Uterus (tissue), 4 donors: ENCODE measurements around the gene OR2AE1. TPM values are rescaled to one million over a fixed set of nuclear protein-coding genes. Genes with fewer than 3 reads are reported as not detected.

Experiments used
- DNase-seq, 2 donors: peaks; one replicate each; pipeline ENCODE4 v3.0.0-alpha.2; 2019 to 2020
- H3K27ac ChIP-seq, 2 donors: fragments of 200-600 bp; sonication (generic); 1 replicate in 1 of 2; 2 replicates in 1 of 2; pipeline ENCODE4 v1.5.1; 2016 to 2018
- H3K27me3 ChIP-seq, 2 donors: fragments of 200-600 bp; sonication (generic); one replicate each; pipeline ENCODE4 v1.5.1; 2018 to 2019; ENCODE audit warnings: control low read depth in 1 of 2
- H3K36me3 ChIP-seq, 2 donors: fragments of 200-600 bp; sonication (generic); one replicate each; pipeline ENCODE4 v1.5.1; 2019; ENCODE audit warnings: control low read depth in 1 of 2
- H3K4me1 ChIP-seq, 2 donors: fragments of 200-600 bp; sonication (generic); one replicate each; pipeline ENCODE4 v1.5.1; 2018 to 2019; ENCODE audit warnings: control low read depth in 1 of 2
- H3K4me3 ChIP-seq, 2 donors: fragments of 200-600 bp; sonication (generic); 1 replicate in 1 of 2; 2 replicates in 1 of 2; pipeline ENCODE4 v1.5.1; 2018 to 2019; ENCODE audit warnings: mild to moderate bottlenecking in 1 of 2
- H3K9me3 ChIP-seq, 2 donors: fragments of 200-600 bp; sonication (generic); one replicate each; pipeline ENCODE4 v1.5.1; 2019; ENCODE audit warnings: control low read depth in 1 of 2
- CTCF ChIP-seq, 4 experiments: fragments of 200-600 bp in 2 of 4; fragments of 450-650 bp in 2 of 4; sonication (generic) in 2 of 4; IDR thresholded peaks; one replicate each; pipeline ENCODE4 v1.5.1; 2016 to 2019; ENCODE audit warnings: antibody characterized with exemption in 4 of 4, mild to moderate bottlenecking in 2 of 4, moderate library complexity in 1 of 4
- POLR2A ChIP-seq, 2 donors: fragments of 450-650 bp; IDR thresholded peaks; one replicate each; pipeline ENCODE4 v1.6.1; 2016; ENCODE audit warnings: antibody characterized with exemption in 2 of 2, mild to moderate bottlenecking in 1 of 2, moderate library complexity in 1 of 2
- intact Hi-C: fragments of 100-400 bp; cut with DNase I; formaldehyde crosslinking; loops from one replicate; pipeline ENCODE4 v1.15.1; 2023; ENCODE audit warnings: low total_unique reads
- total RNA-seq, 4 donors: library from RNA; depleted of rRNA in 3 of 4; stranded (reverse); fragments of >200 nt in 3 of 4; gene quantifications; one replicate each; pipeline versions ENCODE4 v1.1.0 to v1.2.4, GENCODE V29; 2014 to 2023
- donor health status: DM: yes; HTN: yes; CAD: no.

Gene OR2AE1
- total RNA-seq, 4 donors from 2014 or later: not detected

GRCh38 chr7:99835189-99835588 is 41.6 kb downstream of the OR2AE1 start:
- no peak overlapping the region for H3K4me3 ChIP-seq
- no peak for TF ChIP-seq CTCF (IDR thresholded peaks at IDR 0.05)
- no peak for TF ChIP-seq POLR2A (IDR thresholded peaks at IDR 0.05)
- intact Hi-C loops: no loop called here

GRCh38 chr7:99834382-99834781 is 42.5 kb downstream of the OR2AE1 start:
- Histone ChIP-seq H3K4me1 (no peaks in the 10 kb centered on the region), H3K27ac (no peak overlapping the region), H3K27me3 (no peaks in the 10 kb centered on the region), H3K36me3 (no peaks in the 10 kb centered on the region), H3K4me3 (no peak overlapping the region), H3K9me3 (no peaks in the 10 kb centered on the region)
- no peak for DNase-seq
- intact Hi-C loops: no loop called here
- TF ChIP-seq CTCF (IDR thresholded peaks at IDR 0.05) (no peak), POLR2A (IDR thresholded peaks at IDR 0.05) (no peak)

More at GRCh38 chr7:99835189-99835588, 41.6 kb downstream of the OR2AE1 start:
- no peaks in the 10 kb centered on the region for H3K36me3 ChIP-seq
- H3K4me1 ChIP-seq: no peaks in the 10 kb centered on the region
- no peaks in the 10 kb centered on the region for H3K9me3 ChIP-seq
- DNase-seq: no peak
- H3K27me3 ChIP-seq: no peaks in the 10 kb centered on the region
- H3K27ac ChIP-seq: no peak overlapping the region

- no peaks in the 10 kb centered on the region for H3K4me1 ChIP-seq
- H3K27me3 ChIP-seq: no peaks in the 10 kb centered on the region
- DNase-seq: no peak
- H3K9me3 ChIP-seq: no peaks in the 10 kb centered on the region
- intact Hi-C loops: no loop called here
- H3K27ac ChIP-seq: no peak overlapping the region
- no peak overlapping the region for H3K4me3 ChIP-seq
- TF ChIP-seq CTCF (IDR thresholded peaks at IDR 0.05): no peak
- TF ChIP-seq POLR2A (IDR thresholded peaks at IDR 0.05): no peak
- H3K36me3 ChIP-seq: no peaks in the 10 kb centered on the region
These were observed 43.5 kb downstream of the OR2AE1 start for GRCh38 chr7:99833289-99833877.

- TF ChIP-seq CTCF (IDR thresholded peaks at IDR 0.05) (no peak), POLR2A (IDR thresholded peaks at IDR 0.05) (no peak)
These were observed 45.2 kb downstream of the OR2AE1 start for GRCh38 chr7:99831595-99831994.

GRCh38 chr7:99829524-99830160 is 47.2 kb downstream of the OR2AE1 start:
- TF ChIP-seq CTCF (IDR thresholded peaks at IDR 0.05) (no peak), POLR2A (IDR thresholded peaks at IDR 0.05) (no peak)
- Histone ChIP-seq H3K9me3 (no peaks in the 10 kb centered on the region), H3K27me3 (no peaks in the 10 kb centered on the region), H3K36me3 (no peaks in the 10 kb centered on the region), H3K4me1 (no peaks in the 10 kb centered on the region), H3K4me3 (no peak overlapping the region), H3K27ac (no peak overlapping the region)
- intact Hi-C loops: no loop called here
- no peak for DNase-seq

More at GRCh38 chr7:99831595-99831994, 45.2 kb downstream of the OR2AE1 start:
- intact Hi-C loops: no loop called here
- no peak for DNase-seq
- Histone ChIP-seq H3K9me3 (no peaks in the 10 kb centered on the region), H3K27me3 (no peaks in the 10 kb centered on the region), H3K36me3 (no peaks in the 10 kb centered on the region), H3K4me3 (no peak overlapping the region), H3K27ac (no peak overlapping the region), H3K4me1 (no peaks in the 10 kb centered on the region)
